MM.1S (cell line): ENCODE results near the gene SLC36A4.

Experiments used
- DNase-seq: peaks from one replicate; pipeline ENCODE4 v3.0.0-alpha.2; 2015
- H2AFZ ChIP-seq: fragments of 300-600 bp; sonication (generic); 2 replicates; pipeline ENCODE4 v1.6.0; 2016; ENCODE audit warnings: antibody characterized with exemption, low read length
- H3F3A ChIP-seq: fragments of 300-600 bp; sonication (generic); 2 replicates; pipeline ENCODE4 v1.6.1; 2016; ENCODE audit warnings: mild to moderate bottlenecking, antibody characterized with exemption, low read length, moderate library complexity, mixed read lengths; ENCODE audit not compliant: insufficient read depth
- H3K27ac ChIP-seq: fragments of 300-600 bp; sonication (generic); 2 replicates; pipeline ENCODE4 v1.5.1; 2016; ENCODE audit warnings: mild to moderate bottlenecking, low read length
- H3K27me3 ChIP-seq: fragments of 300-600 bp; sonication (generic); replicated peaks from 2 replicates; pipeline ENCODE4 v1.6.0; 2016; ENCODE audit warnings: low read length; ENCODE audit not compliant: insufficient read depth
- H3K36me3 ChIP-seq: fragments of 300-600 bp; sonication (generic); replicated peaks from 2 replicates; pipeline ENCODE4 v1.6.1; 2016; ENCODE audit warnings: mild to moderate bottlenecking, low read length, mixed read lengths; ENCODE audit not compliant: insufficient read depth
- H3K4me1 ChIP-seq: fragments of 300-600 bp; sonication (generic); 2 replicates; pipeline ENCODE4 v1.6.1; 2016; ENCODE audit warnings: low read length, mixed read lengths
- H3K4me2 ChIP-seq: fragments of 300-600 bp; sonication (generic); 2 replicates; pipeline ENCODE4 v1.6.0; 2016; ENCODE audit warnings: low read depth, low read length
- H3K4me3 ChIP-seq: fragments of 300-600 bp; sonication (generic); 2 replicates; pipeline ENCODE4 v1.5.1; 2016; ENCODE audit warnings: low read length, mixed read lengths
- H3K79me2 ChIP-seq: fragments of 300-600 bp; sonication (generic); 2 replicates; pipeline ENCODE4 v1.6.1; 2016; ENCODE audit warnings: mixed run types, low read length, mixed read lengths
- H3K9ac ChIP-seq: fragments of 300-600 bp; sonication (generic); 2 replicates; pipeline ENCODE4 v1.6.1; 2016; ENCODE audit warnings: low read length, mixed read lengths
- H3K9me2 ChIP-seq: fragments of 300-600 bp; sonication (generic); replicated peaks from 2 replicates; pipeline ENCODE4 v1.6.1; 2016; ENCODE audit warnings: mild to moderate bottlenecking, low read length, mixed read lengths; ENCODE audit not compliant: insufficient read depth
- H3K9me3 ChIP-seq: fragments of 300-600 bp; sonication (generic); replicated peaks from 2 replicates; pipeline ENCODE4 v1.6.1; 2016; ENCODE audit warnings: mild to moderate bottlenecking, low read length, mixed read lengths; ENCODE audit not compliant: insufficient read depth
- H4K20me1 ChIP-seq: fragments of 300-600 bp; sonication (generic); 2 replicates; pipeline ENCODE4 v1.6.1; 2016; ENCODE audit warnings: mild to moderate bottlenecking, low read length, moderate library complexity, mixed read lengths; ENCODE audit not compliant: insufficient read depth
- EZH2 ChIP-seq: fragments of 300-600 bp; sonication (generic); optimal IDR thresholded peaks from 2 replicates; pipeline ENCODE3; 2017; ENCODE audit warnings: low read depth, mild to moderate bottlenecking, antibody characterized with exemption, low read length, mixed read lengths
- EZH2phosphoT487 ChIP-seq: fragments of 300-600 bp; sonication (generic); IDR thresholded peaks from 2 replicates; pipeline ENCODE4 v1.6.1; 2018; ENCODE audit warnings: antibody characterized with exemption, low read length
- TF ChIP-seq, protein P1 (sequence below): fragments of 300-600 bp; sonication (generic); IDR thresholded peaks from 2 replicates; pipeline ENCODE4 v1.5.1; 2016; ENCODE audit warnings: antibody characterized with exemption, low read length, mixed read lengths

SLC36A4 gene

DNA sequence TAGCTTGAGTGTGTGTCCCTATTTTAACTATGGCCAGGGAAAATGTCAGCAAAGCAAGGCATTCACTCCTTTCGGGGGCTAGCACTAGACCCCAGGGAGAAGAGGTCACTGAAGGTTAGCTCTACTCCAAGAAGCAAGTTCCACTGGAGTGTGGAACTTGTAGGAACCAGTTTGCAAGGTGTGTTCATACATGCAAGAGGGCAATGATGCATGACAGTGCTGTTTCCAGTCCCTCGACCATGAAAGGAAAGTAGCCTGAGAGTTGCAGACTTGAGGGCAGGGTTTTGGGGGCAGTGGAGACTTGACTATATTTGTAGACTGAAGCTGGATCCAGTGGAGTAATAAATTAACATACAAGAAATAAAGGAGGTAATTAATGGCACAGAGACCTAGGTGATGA, 21.6 kb upstream of the SLC36A4 start:
- Histone ChIP-seq H3K9me3 (no peaks in the 10 kb centered on the region), H3K9me2 (no peaks in the 10 kb centered on the region), H3K4me1 (no peaks in the 10 kb centered on the region), H3K9ac (no peak overlapping the region), H3K4me3 (no peak overlapping the region), H3K36me3 (no peaks in the 10 kb centered on the region), H4K20me1 (no peaks in the 10 kb centered on the region), H3K27ac (no peak overlapping the region), H3F3A (no peaks in the 10 kb centered on the region), H2AFZ (no peak overlapping the region), H3K27me3 (no peaks in the 10 kb centered on the region), H3K4me2 (no peak overlapping the region), H3K79me2 (no peaks in the 10 kb centered on the region)
- TF ChIP-seq EZH2: no peak
- no peak for TF ChIP-seq EZH2phosphoT487
- TF ChIP-seq, protein P1, sequence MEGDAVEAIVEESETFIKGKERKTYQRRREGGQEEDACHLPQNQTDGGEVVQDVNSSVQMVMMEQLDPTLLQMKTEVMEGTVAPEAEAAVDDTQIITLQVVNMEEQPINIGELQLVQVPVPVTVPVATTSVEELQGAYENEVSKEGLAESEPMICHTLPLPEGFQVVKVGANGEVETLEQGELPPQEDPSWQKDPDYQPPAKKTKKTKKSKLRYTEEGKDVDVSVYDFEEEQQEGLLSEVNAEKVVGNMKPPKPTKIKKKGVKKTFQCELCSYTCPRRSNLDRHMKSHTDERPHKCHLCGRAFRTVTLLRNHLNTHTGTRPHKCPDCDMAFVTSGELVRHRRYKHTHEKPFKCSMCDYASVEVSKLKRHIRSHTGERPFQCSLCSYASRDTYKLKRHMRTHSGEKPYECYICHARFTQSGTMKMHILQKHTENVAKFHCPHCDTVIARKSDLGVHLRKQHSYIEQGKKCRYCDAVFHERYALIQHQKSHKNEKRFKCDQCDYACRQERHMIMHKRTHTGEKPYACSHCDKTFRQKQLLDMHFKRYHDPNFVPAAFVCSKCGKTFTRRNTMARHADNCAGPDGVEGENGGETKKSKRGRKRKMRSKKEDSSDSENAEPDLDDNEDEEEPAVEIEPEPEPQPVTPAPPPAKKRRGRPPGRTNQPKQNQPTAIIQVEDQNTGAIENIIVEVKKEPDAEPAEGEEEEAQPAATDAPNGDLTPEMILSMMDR: no peak
- no peak for DNase-seq

DNA sequence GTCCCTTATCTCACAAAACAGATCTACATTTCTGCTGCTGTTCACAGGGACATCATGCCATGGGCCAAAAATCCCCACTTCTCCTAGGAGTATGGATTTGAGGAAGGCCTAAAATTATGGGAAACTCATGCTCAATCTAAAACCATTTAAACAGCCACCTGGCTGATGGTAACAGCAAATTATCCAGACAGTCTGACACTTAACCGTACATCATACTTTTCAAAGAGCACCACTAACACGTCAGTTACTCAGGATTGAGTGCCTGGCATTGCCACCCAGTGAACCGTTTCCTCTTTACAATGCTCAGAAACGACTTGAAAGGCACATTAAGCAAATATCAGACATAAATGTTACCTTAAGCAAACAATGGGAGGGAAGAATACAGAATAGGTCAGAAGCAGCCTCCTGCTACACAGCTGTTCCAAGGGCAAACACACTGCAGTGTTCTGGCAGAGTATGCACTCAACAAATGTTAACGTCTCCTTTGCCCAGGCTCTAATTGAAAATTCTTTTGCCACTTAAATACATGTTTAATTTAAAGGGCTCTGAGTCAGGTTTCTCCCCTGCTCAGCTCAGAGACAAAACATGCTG, 18.8 kb upstream of the SLC36A4 start:
- H2AFZ ChIP-seq: no peak overlapping the region
- H3K9me2 ChIP-seq: no peaks in the 10 kb centered on the region
- H3K4me3 ChIP-seq: no peak overlapping the region
- DNase-seq: no peak
- no peaks in the 10 kb centered on the region for H3F3A ChIP-seq
- H3K4me1 ChIP-seq: no peaks in the 10 kb centered on the region
- H3K36me3 ChIP-seq: no peaks in the 10 kb centered on the region
- H3K9ac ChIP-seq: no peak overlapping the region
- H4K20me1 ChIP-seq: no peaks in the 10 kb centered on the region
- H3K27ac ChIP-seq: no peak overlapping the region
- TF ChIP-seq, protein P1: no peak
- TF ChIP-seq EZH2phosphoT487 (no peak), EZH2 (no peak)
- no peaks in the 10 kb centered on the region for H3K9me3 ChIP-seq
- no peaks in the 10 kb centered on the region for H3K27me3 ChIP-seq
- no peaks in the 10 kb centered on the region for H3K79me2 ChIP-seq
- H3K4me2 ChIP-seq: no peak overlapping the region

DNA sequence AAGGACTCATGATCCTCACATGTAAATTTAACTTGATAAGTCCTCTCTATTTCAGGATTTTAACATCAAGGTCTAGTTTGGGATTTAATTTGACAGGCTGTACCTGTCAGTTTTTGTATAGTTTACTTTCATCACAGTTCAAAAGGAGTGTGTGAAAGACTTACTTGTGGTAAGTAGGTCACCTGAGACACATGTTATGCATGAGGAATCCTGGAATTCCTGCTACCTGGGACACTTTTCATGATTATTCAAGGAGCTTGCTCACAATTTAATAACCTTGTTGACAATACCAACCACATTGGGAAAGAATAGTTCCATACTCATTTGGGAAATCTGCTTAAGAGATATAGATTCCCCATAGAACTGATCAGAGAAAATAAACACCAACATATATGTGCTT, 15.8 kb upstream of the SLC36A4 start:
- TF ChIP-seq, protein P1: no peak
- TF ChIP-seq EZH2phosphoT487: no peak
- no peak for TF ChIP-seq EZH2
- Histone ChIP-seq H3K79me2 (no peaks in the 10 kb centered on the region), H3K9me2 (no peaks in the 10 kb centered on the region), H3K4me1 (no peaks in the 10 kb centered on the region), H3K36me3 (no peaks in the 10 kb centered on the region), H3K9ac (no peak overlapping the region), H3K4me3 (no peak overlapping the region), H3K27me3 (no peaks in the 10 kb centered on the region), H3K9me3 (no peaks in the 10 kb centered on the region), H3F3A (no peaks in the 10 kb centered on the region), H3K4me2 (no peak overlapping the region), H2AFZ (no peak overlapping the region), H4K20me1 (no peaks in the 10 kb centered on the region), H3K27ac (no peak overlapping the region)
- no peak for DNase-seq
